ENCODE data around the gene CORO1C. TPM values are rescaled to one million over a fixed set of nuclear protein-coding genes. Genes with fewer than 3 reads are reported as not detected.

Gene CORO1C
- polyA plus RNA-seq, 1 donor from 2014 or later: 123 TPM

DNA sequence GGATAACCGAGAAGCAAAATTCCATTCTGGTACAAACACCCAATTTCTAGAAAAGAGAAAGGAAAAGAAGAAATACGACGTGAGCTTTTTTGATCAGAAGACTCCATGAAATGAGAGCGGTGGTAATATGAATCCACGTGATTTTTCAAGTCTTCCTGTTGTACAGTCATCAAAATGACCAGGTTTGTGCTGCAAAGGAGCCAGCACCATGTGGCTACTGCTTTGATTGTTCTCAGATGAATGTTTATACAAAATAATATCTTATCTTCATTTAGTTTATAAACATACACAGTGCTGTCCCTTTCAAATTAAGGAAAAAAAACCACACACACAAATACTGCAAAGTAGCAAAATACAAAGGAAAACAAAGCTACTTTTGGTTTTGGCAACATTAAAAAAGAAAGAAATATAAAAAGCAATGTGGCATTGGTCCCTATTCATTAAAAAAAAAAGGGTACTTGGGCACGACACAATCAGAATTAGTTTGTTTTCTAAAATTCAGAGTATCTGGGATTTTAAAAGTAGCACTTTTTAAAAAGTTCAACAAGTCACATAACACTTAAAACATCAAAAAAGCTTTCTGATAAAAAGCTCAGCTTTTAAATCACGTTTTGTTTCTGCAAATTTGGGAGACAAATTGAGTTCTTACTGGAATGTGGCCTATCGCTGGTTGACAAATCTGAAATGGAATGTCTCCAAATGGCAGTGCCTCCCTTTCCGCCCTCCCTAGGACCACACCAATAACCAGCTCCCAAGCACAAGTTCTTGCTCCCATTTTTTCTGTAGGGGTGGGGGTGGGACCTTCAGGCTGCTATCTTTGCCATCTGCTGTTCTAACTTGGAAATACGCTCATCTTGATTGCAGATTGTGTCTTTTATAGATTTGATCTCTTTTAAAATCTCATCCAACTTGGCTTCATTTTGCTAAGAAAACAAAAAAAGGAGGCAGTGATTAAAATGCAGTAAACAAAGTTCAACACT lies 84.4 kb downstream of the CORO1C start:
- Histone ChIP-seq H4K20me1 (ENCODE audit: insufficient read depth) (no peaks in the 10 kb centered on the region), H3K4me2 (ENCODE audit: low read length) (no peak overlapping the region)

DNA sequence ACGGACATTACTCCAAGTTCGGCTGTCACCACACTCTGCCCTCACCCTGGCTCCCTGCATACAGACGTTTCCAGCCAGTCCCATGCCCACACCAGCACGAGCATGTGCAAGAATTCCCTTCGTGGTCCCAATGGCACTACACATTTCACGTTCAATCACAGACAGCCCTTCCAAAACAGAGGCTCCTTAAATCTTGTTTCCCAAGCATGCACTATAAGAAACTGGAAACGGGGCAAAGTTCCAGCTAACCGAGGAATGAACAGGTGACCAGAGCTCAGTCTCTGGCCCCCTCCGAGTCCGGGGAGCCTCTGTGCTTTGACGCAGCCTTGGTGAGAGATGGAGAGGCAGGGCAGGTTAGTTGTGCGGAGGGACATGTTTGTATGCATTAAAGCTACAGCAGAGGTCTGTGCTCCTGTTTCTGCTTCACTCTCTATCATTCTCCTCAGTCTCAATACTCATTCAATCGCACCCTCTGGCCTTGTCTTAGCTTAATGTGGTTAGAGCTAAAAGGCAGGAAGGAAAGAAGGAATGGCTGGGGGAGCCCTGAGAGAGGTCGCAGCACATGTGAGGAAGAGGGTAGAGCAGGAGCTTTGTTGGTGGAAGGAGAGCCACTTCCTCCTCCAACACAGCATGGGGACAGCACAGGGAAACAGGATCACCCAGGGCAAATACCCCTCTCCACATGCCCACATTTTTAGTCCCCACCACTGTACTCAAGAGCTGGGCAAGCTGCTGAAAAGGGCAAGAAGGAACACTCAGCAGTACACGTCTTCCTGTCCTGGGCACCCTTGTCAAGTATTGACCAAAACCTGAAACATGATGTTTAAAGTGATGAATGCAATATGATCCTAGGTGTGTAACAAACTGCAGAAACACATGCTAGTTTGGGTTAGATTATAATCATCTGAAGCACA lies 85.4 kb downstream of the CORO1C start:
- no peaks in the 10 kb centered on the region for H3K79me2 ChIP-seq (replicated peaks; ENCODE audit: insufficient read depth, low read length)
- H3F3A ChIP-seq (ENCODE audit: insufficient read depth, low read length, poor library complexity, severe bottlenecking): no peaks in the 10 kb centered on the region
- no peaks in the 10 kb centered on the region for H4K20me1 ChIP-seq (ENCODE audit: insufficient read depth)
- no peak overlapping the region for H3K27ac ChIP-seq (ENCODE audit: low read length)
- H3K27me3 ChIP-seq (ENCODE audit: insufficient read depth, low read depth, low read length): no peaks in the 10 kb centered on the region
- no peaks in the 10 kb centered on the region for H3K9me3 ChIP-seq (ENCODE audit: low read length)
- H3K9me2 ChIP-seq (ENCODE audit: insufficient read depth, low read length): no peaks in the 10 kb centered on the region
- no peak overlapping the region for H3K4me2 ChIP-seq (ENCODE audit: low read length)
- TF ChIP-seq, protein P1, sequence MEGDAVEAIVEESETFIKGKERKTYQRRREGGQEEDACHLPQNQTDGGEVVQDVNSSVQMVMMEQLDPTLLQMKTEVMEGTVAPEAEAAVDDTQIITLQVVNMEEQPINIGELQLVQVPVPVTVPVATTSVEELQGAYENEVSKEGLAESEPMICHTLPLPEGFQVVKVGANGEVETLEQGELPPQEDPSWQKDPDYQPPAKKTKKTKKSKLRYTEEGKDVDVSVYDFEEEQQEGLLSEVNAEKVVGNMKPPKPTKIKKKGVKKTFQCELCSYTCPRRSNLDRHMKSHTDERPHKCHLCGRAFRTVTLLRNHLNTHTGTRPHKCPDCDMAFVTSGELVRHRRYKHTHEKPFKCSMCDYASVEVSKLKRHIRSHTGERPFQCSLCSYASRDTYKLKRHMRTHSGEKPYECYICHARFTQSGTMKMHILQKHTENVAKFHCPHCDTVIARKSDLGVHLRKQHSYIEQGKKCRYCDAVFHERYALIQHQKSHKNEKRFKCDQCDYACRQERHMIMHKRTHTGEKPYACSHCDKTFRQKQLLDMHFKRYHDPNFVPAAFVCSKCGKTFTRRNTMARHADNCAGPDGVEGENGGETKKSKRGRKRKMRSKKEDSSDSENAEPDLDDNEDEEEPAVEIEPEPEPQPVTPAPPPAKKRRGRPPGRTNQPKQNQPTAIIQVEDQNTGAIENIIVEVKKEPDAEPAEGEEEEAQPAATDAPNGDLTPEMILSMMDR (IDR thresholded peaks at IDR 0.05; ENCODE audit: poor library complexity, severe bottlenecking): no peak
- no peak overlapping the region for H3K9ac ChIP-seq (ENCODE audit: low read length)
- no peak overlapping the region for H2AFZ ChIP-seq (ENCODE audit: low read depth, low read length)
- H3K4me3 ChIP-seq (ENCODE audit: low read length): no peak overlapping the region
- H3K36me3 ChIP-seq (ENCODE audit: insufficient read depth, low read length): peaks cover 12% of the 10 kb centered on the region

More for the DNA sequence above, 84.4 kb downstream of the CORO1C start:
- H2AFZ ChIP-seq (ENCODE audit: low read depth, low read length): no peak overlapping the region
- no peaks in the 10 kb centered on the region for H3K27me3 ChIP-seq (ENCODE audit: insufficient read depth, low read depth, low read length)
- H3K27ac ChIP-seq (ENCODE audit: low read length): no peak overlapping the region
- no peaks in the 10 kb centered on the region for H3K9me3 ChIP-seq (ENCODE audit: low read length)
- no peaks in the 10 kb centered on the region for H3F3A ChIP-seq (ENCODE audit: insufficient read depth, low read length, poor library complexity, severe bottlenecking)
- no peak for TF ChIP-seq POLR2AphosphoS5 (IDR thresholded peaks at IDR 0.05)
- TF ChIP-seq, protein P2, sequence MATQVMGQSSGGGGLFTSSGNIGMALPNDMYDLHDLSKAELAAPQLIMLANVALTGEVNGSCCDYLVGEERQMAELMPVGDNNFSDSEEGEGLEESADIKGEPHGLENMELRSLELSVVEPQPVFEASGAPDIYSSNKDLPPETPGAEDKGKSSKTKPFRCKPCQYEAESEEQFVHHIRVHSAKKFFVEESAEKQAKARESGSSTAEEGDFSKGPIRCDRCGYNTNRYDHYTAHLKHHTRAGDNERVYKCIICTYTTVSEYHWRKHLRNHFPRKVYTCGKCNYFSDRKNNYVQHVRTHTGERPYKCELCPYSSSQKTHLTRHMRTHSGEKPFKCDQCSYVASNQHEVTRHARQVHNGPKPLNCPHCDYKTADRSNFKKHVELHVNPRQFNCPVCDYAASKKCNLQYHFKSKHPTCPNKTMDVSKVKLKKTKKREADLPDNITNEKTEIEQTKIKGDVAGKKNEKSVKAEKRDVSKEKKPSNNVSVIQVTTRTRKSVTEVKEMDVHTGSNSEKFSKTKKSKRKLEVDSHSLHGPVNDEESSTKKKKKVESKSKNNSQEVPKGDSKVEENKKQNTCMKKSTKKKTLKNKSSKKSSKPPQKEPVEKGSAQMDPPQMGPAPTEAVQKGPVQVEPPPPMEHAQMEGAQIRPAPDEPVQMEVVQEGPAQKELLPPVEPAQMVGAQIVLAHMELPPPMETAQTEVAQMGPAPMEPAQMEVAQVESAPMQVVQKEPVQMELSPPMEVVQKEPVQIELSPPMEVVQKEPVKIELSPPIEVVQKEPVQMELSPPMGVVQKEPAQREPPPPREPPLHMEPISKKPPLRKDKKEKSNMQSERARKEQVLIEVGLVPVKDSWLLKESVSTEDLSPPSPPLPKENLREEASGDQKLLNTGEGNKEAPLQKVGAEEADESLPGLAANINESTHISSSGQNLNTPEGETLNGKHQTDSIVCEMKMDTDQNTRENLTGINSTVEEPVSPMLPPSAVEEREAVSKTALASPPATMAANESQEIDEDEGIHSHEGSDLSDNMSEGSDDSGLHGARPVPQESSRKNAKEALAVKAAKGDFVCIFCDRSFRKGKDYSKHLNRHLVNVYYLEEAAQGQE (IDR thresholded peaks at IDR 0.05; ENCODE audit: borderline replicate concordance): no peak
- TF ChIP-seq RAD21 (conservative IDR thresholded peaks at IDR 0.05): no peak
- TF ChIP-seq TAF1 (IDR thresholded peaks at IDR 0.05; ENCODE audit: low read depth): no peak
- TF ChIP-seq EP300 (conservative IDR thresholded peaks at IDR 0.05; ENCODE audit: poor library complexity, severe bottlenecking): no peak
- TF ChIP-seq SMC3 (conservative IDR thresholded peaks at IDR 0.05; ENCODE audit: poor library complexity): no peak
- TF ChIP-seq EZH2 (IDR thresholded peaks at IDR 0.05; ENCODE audit: borderline replicate concordance, insufficient read depth, low read length, poor library complexity, severe bottlenecking): no peak
- TF ChIP-seq MXI1 (conservative IDR thresholded peaks at IDR 0.05; ENCODE audit: poor library complexity, severe bottlenecking): no peak
- TF ChIP-seq, protein P1 (IDR thresholded peaks at IDR 0.05; ENCODE audit: poor library complexity, severe bottlenecking): no peak
- no peak overlapping the region for H3K9ac ChIP-seq (ENCODE audit: low read length)
- no peaks in the 10 kb centered on the region for H3K79me2 ChIP-seq (replicated peaks; ENCODE audit: insufficient read depth, low read length)
- H3K9me2 ChIP-seq (ENCODE audit: insufficient read depth, low read length): no peaks in the 10 kb centered on the region
- no peak overlapping the region for H3K4me3 ChIP-seq (ENCODE audit: low read length)
- H3K36me3 ChIP-seq (ENCODE audit: insufficient read depth, low read length): peaks cover 12% of the 10 kb centered on the region
